22Rv1 (cell line): ENCODE data around the gene CCL24.

Source experiments
- ZFX ChIP-seq: fragments of 450-650 bp; IDR thresholded peaks from 2 replicates; pipeline ENCODE4 v1.6.1; 2017; ENCODE audit warnings: antibody characterized with exemption, borderline replicate concordance
- TF ChIP-seq, protein P1 (sequence below): fragments of 450-650 bp; IDR thresholded peaks from 2 replicates; pipeline ENCODE4 v1.5.1; 2017; ENCODE audit warnings: mild to moderate bottlenecking

GRCh38 chr7:75823198-75823910 is 9.7 kb upstream of the CCL24 start:
- TF ChIP-seq, protein P1, sequence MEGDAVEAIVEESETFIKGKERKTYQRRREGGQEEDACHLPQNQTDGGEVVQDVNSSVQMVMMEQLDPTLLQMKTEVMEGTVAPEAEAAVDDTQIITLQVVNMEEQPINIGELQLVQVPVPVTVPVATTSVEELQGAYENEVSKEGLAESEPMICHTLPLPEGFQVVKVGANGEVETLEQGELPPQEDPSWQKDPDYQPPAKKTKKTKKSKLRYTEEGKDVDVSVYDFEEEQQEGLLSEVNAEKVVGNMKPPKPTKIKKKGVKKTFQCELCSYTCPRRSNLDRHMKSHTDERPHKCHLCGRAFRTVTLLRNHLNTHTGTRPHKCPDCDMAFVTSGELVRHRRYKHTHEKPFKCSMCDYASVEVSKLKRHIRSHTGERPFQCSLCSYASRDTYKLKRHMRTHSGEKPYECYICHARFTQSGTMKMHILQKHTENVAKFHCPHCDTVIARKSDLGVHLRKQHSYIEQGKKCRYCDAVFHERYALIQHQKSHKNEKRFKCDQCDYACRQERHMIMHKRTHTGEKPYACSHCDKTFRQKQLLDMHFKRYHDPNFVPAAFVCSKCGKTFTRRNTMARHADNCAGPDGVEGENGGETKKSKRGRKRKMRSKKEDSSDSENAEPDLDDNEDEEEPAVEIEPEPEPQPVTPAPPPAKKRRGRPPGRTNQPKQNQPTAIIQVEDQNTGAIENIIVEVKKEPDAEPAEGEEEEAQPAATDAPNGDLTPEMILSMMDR: no peak
- TF ChIP-seq ZFX: no peak
